NCI-H2171 (cell line): ENCODE results near the gene GVQW3.
A peak's percentile ranks its signal among the peaks of the same experiment; 100 is the strongest.

Source experiments
- DNase-seq: peaks from one replicate; lab custom pipeline; 2025; lab: John Stamatoyannopoulos, UW

GVQW3 gene

GRCh38 chr11:76380977-76381719, at the start of gene GVQW3, which contains the start of gene THAP12:
GVQW3 (plus strand) TSS chr11:76381323; CDS start chr11:76381829, 506 bp downstream.
THAP12 (minus strand) TSS chr11:76381132; CDS start chr11:76380836, 296 bp downstream.
- peak; percentile 85 for DNase-seq

GRCh38 chr11:76334826-76335389, 46.2 kb upstream of the GVQW3 start:
- no peak for DNase-seq

GRCh38 chr11:76335842-76336241, 45.3 kb upstream of the GVQW3 start:
- DNase-seq = no peak

GRCh38 chr11:76336597-76336996, 44.5 kb upstream of the GVQW3 start:
- no peak for DNase-seq

- DNase-seq = no peak
These were observed 43.7 kb upstream of the GVQW3 start for GRCh38 chr11:76337469-76337868.

GRCh38 chr11:76337923-76338322, 43.2 kb upstream of the GVQW3 start:
- no peak for DNase-seq

GRCh38 chr11:76339221-76339620, 41.9 kb upstream of the GVQW3 start:
- DNase-seq = no peak

- DNase-seq = no peak
These were observed 33.7 kb upstream of the GVQW3 start for GRCh38 chr11:76347466-76347865.

GRCh38 chr11:76348348-76348747, 32.8 kb upstream of the GVQW3 start:
- DNase-seq = no peak

- no peak for DNase-seq
These were observed 26.0 kb upstream of the GVQW3 start for GRCh38 chr11:76355172-76355571.

- no peak for DNase-seq
These were observed 19.7 kb upstream of the GVQW3 start for GRCh38 chr11:76361374-76361773.

- no peak for DNase-seq
These were observed 19.3 kb upstream of the GVQW3 start for GRCh38 chr11:76361776-76362175.

GRCh38 chr11:76362716-76363115, 18.4 kb upstream of the GVQW3 start:
- no peak for DNase-seq

GRCh38 chr11:76365038-76365679, 16.0 kb upstream of the GVQW3 start:
- no peak for DNase-seq

GRCh38 chr11:76368490-76368889, 12.6 kb upstream of the GVQW3 start:
- DNase-seq = no peak

GRCh38 chr11:76369406-76369805, 11.7 kb upstream of the GVQW3 start:
- DNase-seq = no peak

- no peak for DNase-seq
These were observed 10.0 kb upstream of the GVQW3 start for GRCh38 chr11:76371170-76371569.

- DNase-seq = no peak
These were observed 4.2 kb upstream of the GVQW3 start for GRCh38 chr11:76376746-76377558.

- DNase-seq = no peak
These were observed 1.3 kb upstream of the GVQW3 start for GRCh38 chr11:76379807-76380158.

GRCh38 chr11:76380159-76380976, 755 bp upstream of the GVQW3 start:
- no peak for DNase-seq

GRCh38 chr11:76382209-76382608, 1.1 kb downstream of the GVQW3 start:
- no peak for DNase-seq

GRCh38 chr11:76385903-76386302, 4.8 kb downstream of the GVQW3 start:
- DNase-seq = no peak
